AG04450 (cell line): ENCODE results near the gene VSIR. TPM values are rescaled to one million over a fixed set of nuclear protein-coding genes. Genes with fewer than 3 reads are reported as not detected.

ENCODE experiments used
- CTCF ChIA-PET: fragments of 300-600, 350-600 bp; formaldehyde crosslinking; extraction: SDS; loops from one replicate; lab custom pipeline; 2022; ENCODE audit warnings: antibody characterized with exemption, inconsistent platforms; lab: Charles Lee
- POLR2A ChIA-PET: fragments of 350-600 bp; formaldehyde crosslinking; extraction: SDS; loops from one replicate; lab custom pipeline; 2021; ENCODE audit warnings: antibody characterized with exemption, inconsistent platforms; lab: Yijun Ruan, JAX
- DNase-seq: peaks from one replicate; pipeline ENCODE4 v3.0.0-alpha.2; 2011; ENCODE audit warnings: low read depth, low spot score
- H3K27ac ChIP-seq: one replicate; pipeline ENCODE4 v1.5.1; 2012; ENCODE audit warnings: low read depth, low read length, control low read depth
- H3K27me3 ChIP-seq: one replicate; pipeline ENCODE4 v1.6.0; 2012; ENCODE audit warnings: low read length; ENCODE audit not compliant: control insufficient read depth, insufficient read depth
- H3K4me3 ChIP-seq: 2 replicates; pipeline ENCODE4 v1.5.1; 2011; ENCODE audit warnings: mild to moderate bottlenecking, low read depth, low read length, control low read depth
- H3K9me3 ChIP-seq: 2 replicates; pipeline ENCODE4 v1.5.1; 2012; ENCODE audit warnings: low read length; ENCODE audit not compliant: control insufficient read depth, insufficient read depth
- polyA plus RNA-seq: library from polyadenylated mRNA; depleted of rRNA; stranded (reverse); fragments of >200 nt; gene quantifications from 2 replicates; pipeline ENCODE4 v1.2.3, GENCODE V29; 2011
- TF ChIP-seq, protein P1 (sequence below): IDR thresholded peaks from 2 replicates; pipeline ENCODE4 v1.5.1; 2011; ENCODE audit warnings: low read depth, low read length, control low read depth, inconsistent platforms

Gene VSIR
- polyA plus RNA-seq, 1 experiment: 22.1 TPM

DNA sequence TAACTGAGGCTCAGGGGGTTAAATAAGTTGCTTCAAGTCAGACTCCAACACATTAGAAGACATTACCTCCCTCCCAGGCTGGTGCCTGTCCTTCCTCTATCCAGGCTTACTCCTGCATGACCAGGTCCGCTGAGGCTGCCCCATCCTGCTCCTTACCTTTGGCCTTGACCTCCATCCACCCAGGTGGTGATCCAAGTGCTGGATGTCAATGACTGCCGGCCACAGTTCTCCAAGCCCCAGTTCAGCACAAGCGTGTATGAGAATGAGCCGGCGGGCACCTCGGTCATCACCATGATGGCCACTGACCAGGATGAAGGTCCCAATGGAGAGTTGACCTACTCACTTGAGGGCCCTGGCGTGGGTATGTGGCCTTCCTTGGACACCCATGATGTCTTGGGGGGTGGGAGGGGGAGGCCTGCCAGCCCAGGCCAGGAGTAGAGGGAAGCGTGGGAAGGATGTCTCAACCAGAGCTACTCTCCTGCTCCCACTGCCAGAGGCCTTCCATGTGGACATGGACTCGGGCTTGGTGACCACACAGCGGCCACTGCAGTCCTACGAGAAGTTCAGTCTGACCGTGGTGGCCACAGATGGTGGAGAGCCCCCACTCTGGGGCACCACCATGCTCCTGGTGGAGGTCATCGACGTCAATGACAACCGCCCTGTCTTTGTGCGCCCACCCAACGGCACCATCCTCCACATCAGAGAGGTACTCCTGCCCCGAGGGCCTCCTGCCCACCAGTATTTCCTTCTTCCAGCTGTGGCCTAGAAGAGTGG lies 29.6 kb upstream of the VSIR start:
- ChIA-PET POLR2A (no interaction called here), CTCF (no interaction called here)
- no peak for DNase-seq
- no peaks in the 10 kb centered on the region; the same call in 1 of the 2 replicates for H3K9me3 ChIP-seq
- TF ChIP-seq, protein P1, sequence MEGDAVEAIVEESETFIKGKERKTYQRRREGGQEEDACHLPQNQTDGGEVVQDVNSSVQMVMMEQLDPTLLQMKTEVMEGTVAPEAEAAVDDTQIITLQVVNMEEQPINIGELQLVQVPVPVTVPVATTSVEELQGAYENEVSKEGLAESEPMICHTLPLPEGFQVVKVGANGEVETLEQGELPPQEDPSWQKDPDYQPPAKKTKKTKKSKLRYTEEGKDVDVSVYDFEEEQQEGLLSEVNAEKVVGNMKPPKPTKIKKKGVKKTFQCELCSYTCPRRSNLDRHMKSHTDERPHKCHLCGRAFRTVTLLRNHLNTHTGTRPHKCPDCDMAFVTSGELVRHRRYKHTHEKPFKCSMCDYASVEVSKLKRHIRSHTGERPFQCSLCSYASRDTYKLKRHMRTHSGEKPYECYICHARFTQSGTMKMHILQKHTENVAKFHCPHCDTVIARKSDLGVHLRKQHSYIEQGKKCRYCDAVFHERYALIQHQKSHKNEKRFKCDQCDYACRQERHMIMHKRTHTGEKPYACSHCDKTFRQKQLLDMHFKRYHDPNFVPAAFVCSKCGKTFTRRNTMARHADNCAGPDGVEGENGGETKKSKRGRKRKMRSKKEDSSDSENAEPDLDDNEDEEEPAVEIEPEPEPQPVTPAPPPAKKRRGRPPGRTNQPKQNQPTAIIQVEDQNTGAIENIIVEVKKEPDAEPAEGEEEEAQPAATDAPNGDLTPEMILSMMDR: no peak
- H3K4me3 ChIP-seq: no peak overlapping the region
- no peak overlapping the region for H3K27ac ChIP-seq
- peaks cover 24% of the 10 kb centered on the region for H3K27me3 ChIP-seq

DNA sequence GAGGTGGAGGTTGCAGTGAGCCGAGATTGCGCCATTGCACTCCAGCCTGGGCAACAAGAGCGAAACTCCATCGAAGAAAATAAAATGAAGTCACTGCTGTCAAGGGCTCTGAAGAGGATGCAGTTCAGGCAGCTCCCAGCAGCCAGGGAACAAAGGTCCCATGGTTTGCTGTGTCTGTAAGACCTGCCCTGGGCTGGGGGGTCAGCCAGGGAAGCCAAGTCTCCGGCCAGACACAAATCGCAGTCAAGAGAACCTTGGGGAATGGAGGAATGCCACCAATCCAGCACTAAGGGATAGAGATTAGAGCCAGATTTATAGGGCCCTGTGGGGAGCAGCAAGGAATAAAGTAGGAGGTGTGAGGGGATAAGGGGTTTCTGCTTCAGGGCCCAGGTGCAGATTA lies 28.9 kb upstream of the VSIR start:
- Histone ChIP-seq H3K9me3 (no peaks in the 10 kb centered on the region; the same call in 1 of the 2 replicates), H3K27me3 (peaks cover 22% of the 10 kb centered on the region), H3K27ac (no peak overlapping the region), H3K4me3 (no peak overlapping the region)
- CTCF ChIA-PET: no interaction called here
- no peak for DNase-seq
- TF ChIP-seq, protein P1: no peak
- POLR2A ChIA-PET: no interaction called here

DNA sequence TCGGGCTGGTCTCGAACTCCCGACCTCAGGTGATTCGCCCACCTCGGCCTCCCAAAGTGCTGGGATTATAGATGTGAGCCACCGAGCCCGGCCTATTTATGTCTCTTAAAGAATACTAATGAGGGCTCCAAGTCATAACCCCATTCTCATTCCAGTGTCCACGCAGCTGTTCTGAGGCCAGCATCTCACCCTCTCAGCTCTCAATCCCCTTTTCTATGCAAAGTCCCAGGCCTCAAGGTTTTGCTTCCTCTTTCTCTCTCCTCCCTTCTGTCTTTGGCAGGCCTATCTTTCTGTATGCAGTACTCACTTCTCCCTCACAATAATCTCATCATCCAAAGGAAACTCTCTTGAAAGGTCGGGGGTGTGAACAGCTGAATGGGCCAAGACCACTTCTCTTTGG lies 28.0 kb upstream of the VSIR start:
- DNase-seq: no peak
- TF ChIP-seq, protein P1: no peak
- no peak overlapping the region for H3K4me3 ChIP-seq
- H3K27ac ChIP-seq: no peak overlapping the region
- H3K27me3 ChIP-seq: peaks cover 19% of the 10 kb centered on the region
- ChIA-PET POLR2A (no interaction called here), CTCF (no interaction called here)
- H3K9me3 ChIP-seq: no peaks in the 10 kb centered on the region; the same call in 1 of the 2 replicates

DNA sequence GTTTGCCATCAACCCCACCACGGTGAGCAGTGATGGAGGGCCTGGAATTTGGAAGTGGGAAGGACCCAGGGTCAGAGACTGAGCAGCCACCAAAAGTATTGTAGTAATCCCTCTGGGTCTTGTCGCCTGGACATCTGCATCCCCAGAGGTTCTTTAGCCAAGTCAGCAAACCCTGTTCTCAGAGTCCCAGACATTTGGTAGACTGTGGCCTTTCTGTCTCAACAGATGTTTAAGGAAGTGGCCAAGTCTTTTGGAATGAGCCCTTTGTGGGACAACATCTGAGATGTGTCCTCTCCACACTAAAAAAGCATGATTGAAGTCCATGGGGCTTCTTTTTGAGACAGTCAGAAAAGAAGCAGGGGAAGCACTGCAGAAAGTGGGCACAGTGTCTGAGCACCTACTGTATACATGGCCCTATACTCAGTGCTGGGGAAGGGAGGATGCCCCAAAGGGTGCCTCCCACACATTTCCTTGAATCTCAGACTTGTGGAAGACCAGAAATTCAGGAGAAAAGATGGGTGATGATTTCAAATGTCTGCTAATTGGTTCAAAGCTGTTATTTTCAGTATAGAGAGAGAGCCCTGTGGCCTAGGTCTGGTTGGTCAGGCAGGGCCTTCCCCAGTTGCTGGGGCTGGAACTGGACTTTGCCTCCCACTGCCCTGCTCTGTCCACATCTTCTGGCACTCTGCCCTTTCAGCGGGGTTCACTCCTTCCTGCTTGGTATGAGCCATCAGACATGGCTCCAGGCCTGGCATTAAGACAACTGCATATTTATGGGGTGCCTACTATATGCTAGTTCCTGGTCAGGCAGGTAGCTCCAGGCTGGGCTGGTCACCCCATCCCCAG lies 26.5 kb upstream of the VSIR start:
- no peak overlapping the region for H3K4me3 ChIP-seq
- no peak overlapping the region for H3K27ac ChIP-seq
- no peaks in the 10 kb centered on the region; the same call in 1 of the 2 replicates for H3K9me3 ChIP-seq
- peaks cover 11% of the 10 kb centered on the region for H3K27me3 ChIP-seq
- DNase-seq: no peak
- POLR2A ChIA-PET: no interaction called here
- TF ChIP-seq, protein P1: no peak
- CTCF ChIA-PET: no interaction called here

DNA sequence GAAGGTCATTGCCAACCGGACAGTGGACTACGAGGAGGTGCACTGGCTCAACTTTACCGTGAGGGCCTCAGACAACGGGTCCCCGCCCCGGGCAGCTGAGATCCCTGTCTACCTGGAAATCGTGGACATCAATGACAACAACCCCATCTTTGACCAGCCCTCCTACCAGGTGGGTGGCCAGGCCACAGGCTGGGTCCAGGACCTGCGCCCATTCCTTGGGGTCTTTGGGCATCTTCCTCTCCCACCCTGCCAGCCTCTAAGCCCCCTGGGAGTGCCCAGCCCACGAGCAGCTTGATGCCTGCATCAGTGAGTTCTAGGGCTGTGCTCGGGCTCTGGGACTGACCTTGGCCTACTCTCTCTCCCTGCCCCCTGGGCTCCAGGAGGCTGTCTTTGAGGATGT lies 25.8 kb upstream of the VSIR start:
- TF ChIP-seq, protein P1: no peak
- no peak overlapping the region for H3K4me3 ChIP-seq
- H3K27ac ChIP-seq: no peak overlapping the region
- CTCF ChIA-PET: no interaction called here
- POLR2A ChIA-PET: no interaction called here
- DNase-seq: no peak
- H3K9me3 ChIP-seq: no peaks in the 10 kb centered on the region; the same call in 1 of the 2 replicates
- H3K27me3 ChIP-seq: peaks cover 9% of the 10 kb centered on the region
